ENCODE data around the gene SEC61A2.
"Not testable (repeated sequence)": the region's sequence is repeated elsewhere in the genome, so short reads cannot be mapped to it uniquely, and the experiment has no call there.

The SEC61A2 gene

DNA sequence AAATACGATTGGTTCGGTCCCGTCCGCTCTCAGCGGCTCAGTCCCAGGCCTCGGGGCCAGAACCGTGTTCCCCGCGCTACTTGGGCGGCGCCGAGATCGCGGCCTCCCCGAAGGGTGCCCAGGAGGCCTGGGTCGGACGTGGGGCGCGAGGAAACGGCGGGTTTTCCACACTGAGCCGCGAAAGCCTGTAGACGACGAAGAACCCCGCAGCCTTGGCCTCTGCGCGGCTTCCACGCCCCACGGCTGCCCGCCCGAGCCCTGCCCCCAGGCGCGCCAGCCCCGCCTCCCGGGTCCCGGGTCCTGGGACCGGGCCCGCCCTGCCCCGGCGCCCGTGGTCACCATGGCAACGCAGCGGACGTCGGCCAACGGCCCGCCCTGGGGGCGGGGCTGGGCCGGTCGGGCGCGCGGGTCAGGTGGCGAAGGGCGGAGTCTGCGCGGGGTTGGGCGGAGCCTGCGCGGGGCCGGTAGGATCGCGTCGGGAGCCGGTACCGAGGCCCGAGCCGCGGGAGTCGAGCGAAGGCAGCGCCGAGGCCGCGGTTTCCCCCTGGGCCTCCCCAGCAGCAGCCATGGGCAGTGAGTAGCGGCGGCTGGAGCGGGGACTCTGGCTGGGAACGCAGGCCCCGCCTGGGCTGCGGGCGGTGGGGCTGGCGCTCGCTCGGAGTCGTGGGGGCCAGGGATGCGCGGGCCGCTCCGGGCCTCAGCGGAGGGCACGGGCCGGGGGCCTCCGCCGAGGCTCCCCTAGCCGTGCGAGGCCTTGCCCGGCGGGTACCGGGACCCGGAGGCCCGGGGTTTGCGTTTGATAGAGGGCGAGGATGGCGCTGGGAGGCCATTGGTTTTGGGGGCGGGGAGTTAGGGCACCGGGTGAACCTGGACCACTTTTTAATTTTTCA is at the start of gene SEC61A2:
TSS of gene SEC61A2 (plus strand) at position 456 of the 890 bp plus-strand sequence. CDS start at position 567, 111 bp downstream.
- FAIRE-seq (peak; percentile 49), DNase-seq (ENCODE audit: insufficient read length, low spot score) (peak; percentile 93)

DNA sequence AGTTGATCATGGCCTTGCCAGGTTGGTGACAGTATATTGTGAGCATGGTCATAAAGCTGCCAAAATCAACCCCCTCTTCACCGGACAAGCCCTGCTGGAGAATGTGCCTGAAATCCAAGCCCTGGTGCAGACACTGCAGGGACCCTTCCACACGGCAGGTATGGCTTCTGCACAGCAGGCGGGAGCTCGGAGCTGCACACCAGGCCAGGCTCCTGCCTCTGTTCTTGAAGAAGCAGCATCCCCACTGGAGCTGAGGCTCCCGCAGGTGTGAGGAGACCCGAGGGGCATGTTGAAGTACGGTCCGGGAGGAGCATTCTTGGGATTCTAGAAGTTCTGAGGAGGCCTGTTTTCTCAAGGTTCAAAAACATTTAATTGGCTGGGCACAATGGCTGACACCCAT is 48.0 kb upstream of the SEC61A2 start:
- FAIRE-seq (no peak), DNase-seq (ENCODE audit: insufficient read length, low spot score) (no peak)

DNA sequence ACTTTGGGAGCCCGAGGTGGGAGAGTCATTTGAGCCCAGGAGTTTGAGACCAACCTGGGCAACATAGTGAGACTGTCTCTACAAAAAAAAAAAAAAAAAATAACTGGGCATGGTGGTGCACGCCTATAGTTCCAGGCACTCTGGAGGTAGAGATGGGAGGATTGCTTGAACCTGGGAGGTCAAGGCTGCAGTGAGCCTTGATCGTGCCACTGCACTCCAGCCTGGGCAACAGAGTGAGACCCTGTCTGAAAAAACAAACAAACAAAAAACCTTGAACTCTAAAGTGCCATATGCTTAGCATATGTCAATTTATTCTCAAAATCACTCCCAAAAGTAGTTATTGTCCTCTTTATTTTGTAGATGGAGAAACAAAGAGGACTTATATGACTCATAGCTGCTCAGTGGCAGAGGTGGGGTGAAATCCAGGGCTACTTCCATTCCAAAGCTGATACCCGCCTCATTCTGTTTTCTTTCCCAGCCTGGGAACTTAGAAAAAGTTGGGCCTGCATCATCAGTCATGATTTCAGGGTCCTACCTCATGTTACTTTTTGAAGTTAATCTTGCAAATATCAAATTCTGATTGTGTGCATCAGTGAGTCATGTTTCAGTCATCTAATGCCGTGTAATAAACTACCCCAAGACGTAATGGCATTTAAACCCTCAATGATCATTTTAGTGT is 47.5 kb upstream of the SEC61A2 start:
- FAIRE-seq (no peak), DNase-seq (ENCODE audit: insufficient read length, low spot score) (no peak)

DNA sequence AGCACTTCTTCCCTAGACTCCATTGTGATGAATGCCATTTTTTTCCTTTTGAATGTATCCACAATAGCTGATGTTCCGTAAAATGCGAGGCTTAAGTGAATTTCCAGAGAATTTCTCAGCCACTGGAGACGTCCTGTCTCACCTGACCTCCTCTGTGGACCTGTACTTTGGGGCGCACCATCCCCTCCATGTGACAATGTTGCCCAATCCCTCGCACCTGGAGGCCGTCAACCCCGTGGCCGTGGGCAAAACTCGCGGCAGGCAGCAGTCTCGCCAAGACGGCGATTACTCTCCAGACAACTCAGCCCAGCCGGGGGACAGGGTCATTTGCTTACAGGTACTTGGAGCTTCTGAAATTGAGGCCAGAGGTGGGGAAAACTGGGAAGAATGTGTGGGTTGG is 40.6 kb upstream of the SEC61A2 start:
- no peak for FAIRE-seq

DNA sequence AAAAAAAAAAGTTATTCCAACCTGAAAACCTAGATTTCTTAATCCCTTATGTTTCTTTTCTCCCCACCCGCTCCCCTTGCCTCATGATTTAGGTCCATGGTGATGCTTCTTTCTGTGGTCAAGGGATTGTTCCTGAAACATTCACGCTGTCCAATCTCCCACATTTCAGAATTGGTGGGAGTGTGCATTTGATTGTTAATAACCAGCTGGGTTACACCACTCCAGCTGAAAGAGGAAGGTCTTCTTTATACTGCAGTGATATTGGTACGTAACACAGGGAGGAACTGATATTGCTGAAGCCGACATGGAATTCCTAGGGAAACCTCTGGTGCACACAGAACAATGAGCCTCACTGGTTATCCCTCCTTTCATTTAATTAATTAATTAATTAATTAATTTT is 38.1 kb upstream of the SEC61A2 start:
- no peak for FAIRE-seq

More for the DNA sequence above, 40.6 kb upstream of the SEC61A2 start:
- DNase-seq (ENCODE audit: insufficient read length, low spot score) = no peak

DNA sequence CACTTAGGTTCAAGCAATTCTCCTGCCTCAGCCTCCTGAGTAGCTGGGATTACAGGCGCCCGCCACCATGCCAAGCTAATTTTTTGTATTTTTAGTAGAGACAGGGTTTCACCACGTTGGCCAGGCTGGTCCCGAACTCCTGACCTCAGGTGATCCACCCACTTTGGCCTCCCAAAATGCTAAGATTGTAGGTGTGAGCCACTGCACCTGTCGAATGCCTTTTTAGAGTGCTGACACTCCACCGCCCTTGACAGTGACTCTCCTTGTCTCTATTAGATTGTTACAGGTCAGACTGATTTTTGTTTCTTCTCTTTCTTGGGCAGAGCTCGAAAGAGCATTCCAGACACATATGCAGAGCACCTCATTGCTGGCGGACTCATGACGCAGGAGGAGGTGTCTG is 32.1 kb upstream of the SEC61A2 start:
- FAIRE-seq = not testable (repeated sequence)

More for the DNA sequence above, 38.1 kb upstream of the SEC61A2 start:
- DNase-seq (ENCODE audit: insufficient read length, low spot score) = no peak

DNA sequence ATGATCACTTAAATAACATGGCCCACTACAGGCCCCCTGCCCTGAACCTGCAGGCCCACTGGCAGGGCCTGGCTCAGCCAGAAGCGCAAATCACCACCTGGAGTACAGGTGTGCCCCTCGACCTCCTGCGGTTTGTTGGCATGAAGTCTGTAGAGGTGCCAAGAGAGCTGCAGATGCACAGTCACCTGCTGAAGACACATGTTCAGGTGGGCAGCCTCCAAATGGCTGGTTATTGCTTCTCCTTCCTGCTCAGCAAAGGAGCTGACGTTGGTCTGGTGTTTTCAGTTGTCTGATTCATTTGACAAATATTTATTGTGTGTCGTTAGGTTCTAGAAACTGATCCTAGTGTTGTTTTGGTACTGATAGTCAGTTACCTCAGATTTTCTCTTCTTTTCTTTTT is 31.7 kb upstream of the SEC61A2 start:
- no peak for FAIRE-seq
- no peak for DNase-seq (ENCODE audit: insufficient read length, low spot score)

More for the DNA sequence above, 32.1 kb upstream of the SEC61A2 start:
- not testable (repeated sequence) for DNase-seq (ENCODE audit: insufficient read length, low spot score)

DNA sequence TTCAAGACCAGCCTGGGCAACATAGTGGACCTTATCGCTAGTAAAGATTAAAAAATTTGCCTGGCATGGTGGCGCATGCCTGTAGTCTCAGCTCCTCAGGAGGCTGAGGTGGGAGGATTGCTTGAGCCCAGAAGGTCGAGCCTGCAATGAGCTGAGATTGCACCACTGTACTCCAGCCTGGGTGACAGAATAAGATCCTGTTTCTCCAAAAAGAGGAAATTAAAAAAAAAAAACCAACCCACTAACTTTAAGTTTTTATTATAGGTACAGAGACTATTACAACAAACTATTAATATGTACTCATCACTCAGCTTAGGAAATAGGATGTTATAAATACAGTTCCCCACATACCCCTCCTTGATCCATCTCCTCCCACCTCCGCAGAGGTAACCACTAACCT is 30.5 kb upstream of the SEC61A2 start:
- FAIRE-seq (no peak), DNase-seq (ENCODE audit: insufficient read length, low spot score) (no peak)

DNA sequence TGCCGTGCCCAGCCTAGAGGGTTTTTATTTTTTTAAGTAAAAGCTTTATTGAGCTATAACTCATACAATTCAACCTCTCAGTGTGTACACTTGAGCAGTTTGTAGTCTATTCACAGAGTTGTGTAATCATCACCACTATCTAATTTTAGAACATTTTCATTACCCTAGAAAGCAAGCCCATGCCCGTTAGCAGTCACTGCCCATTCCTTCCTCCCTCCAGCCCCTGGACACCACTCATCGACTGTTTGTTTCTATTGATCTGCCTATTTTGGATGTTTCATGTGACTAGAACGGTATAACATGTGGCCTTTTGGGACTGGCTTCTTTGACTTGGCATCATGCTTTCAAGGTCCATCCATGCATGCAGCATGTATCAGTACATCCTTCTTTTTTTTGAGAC is 25.7 kb upstream of the SEC61A2 start:
- DNase-seq (ENCODE audit: insufficient read length, low spot score) (no peak), FAIRE-seq (no peak)

DNA sequence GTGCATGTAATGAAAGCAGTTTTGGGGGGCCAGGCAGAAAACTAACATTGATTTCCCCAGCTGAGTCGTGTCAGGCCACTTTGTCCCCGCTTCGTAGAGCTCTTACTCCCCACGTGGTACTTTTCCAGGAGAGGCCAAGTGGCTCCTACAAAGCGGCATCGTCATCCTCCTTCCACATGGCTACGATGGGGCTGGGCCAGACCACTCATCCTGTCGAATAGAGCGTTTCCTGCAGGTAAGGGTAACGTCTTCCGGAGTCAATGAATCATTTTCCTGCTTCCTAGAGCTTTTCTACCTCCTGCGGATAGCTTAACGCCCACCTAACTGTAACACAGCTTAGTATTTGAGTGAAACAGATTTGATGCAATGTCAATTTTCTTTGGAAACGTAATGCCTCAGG is 21.7 kb upstream of the SEC61A2 start:
- FAIRE-seq = no peak

DNA sequence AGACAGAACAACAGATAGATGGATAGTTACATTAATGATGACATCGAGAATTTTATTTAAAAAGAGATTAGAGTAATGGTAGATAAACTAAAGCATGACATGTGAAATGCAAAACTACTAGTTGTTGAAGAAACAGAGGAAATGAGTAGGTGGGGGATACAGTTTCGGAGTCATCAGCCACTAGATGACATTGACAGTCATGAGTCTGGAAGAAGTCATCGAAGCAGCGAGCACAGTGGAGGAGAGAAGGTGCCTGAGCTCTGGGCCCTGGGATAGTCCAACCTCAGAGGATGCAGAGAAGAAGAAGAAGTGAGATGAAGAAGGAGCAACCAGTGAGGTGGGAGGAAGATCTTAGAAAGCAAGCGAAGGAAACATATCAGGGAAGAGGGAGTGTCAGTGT is 20.2 kb upstream of the SEC61A2 start:
- FAIRE-seq = no peak
- no peak for DNase-seq (ENCODE audit: insufficient read length, low spot score)

More for the DNA sequence above, 21.7 kb upstream of the SEC61A2 start:
- no peak for DNase-seq (ENCODE audit: insufficient read length, low spot score)

DNA sequence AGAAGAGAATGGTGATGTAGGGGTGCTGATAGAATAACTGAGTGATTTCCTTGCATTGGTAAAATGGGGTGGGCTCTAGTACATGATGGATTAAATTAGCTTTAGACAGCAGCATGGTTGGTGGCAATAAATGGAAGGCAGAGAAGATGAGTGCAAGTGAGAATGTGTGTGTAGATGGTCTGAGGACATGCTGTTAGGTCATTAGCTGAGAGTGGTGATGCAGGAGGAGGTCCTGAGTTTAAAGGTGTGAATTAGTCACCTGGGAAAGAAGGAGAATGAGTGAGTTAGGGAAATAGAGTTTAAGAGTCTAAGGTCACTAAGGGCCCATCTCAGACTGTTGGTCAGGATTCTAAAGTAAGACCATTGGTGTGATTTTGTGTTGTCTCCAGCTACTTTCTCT is 17.9 kb upstream of the SEC61A2 start:
- DNase-seq (ENCODE audit: insufficient read length, low spot score) (no peak), FAIRE-seq (no peak)

DNA sequence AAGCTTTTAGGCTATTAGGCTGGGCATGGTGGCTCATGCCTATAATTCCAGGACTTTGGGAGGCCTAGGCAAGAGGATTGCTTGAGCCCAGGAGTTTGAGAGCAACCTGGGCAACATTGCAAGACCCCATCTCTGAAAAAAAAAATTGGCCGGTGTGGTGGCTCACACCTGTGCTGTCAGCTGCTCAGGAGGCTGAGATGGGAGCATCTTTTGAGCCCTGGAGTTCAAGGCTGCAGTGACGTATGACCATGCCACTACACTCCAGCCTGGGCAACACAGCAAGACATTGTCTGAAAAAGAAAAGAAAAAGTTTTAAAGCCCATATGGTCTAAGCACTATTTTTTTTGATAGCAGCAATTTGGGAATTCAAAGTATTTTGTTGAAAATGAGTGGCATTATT is 15.8 kb upstream of the SEC61A2 start:
- FAIRE-seq = no peak
- DNase-seq (ENCODE audit: insufficient read length, low spot score) = no peak

DNA sequence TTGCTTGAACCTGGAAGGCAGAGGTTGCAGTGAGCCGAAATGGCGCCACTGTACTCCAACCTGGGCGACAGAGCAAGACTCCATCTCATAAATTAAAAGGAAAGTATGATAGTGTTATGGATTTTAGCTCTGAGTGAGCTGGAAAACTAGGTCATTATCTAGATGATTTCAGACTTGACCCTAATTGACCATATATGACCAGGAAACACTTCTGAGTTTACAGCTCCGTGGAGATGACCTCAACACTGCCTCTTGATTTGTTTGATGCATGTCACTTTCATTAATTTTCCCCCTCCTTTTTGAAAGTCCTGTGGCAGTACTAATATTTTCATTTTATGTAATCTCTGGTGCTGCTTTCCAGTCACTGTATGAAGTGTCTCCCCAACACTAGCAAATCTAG is 7.8 kb upstream of the SEC61A2 start:
- DNase-seq (ENCODE audit: insufficient read length, low spot score) = no peak
- FAIRE-seq = no peak

DNA sequence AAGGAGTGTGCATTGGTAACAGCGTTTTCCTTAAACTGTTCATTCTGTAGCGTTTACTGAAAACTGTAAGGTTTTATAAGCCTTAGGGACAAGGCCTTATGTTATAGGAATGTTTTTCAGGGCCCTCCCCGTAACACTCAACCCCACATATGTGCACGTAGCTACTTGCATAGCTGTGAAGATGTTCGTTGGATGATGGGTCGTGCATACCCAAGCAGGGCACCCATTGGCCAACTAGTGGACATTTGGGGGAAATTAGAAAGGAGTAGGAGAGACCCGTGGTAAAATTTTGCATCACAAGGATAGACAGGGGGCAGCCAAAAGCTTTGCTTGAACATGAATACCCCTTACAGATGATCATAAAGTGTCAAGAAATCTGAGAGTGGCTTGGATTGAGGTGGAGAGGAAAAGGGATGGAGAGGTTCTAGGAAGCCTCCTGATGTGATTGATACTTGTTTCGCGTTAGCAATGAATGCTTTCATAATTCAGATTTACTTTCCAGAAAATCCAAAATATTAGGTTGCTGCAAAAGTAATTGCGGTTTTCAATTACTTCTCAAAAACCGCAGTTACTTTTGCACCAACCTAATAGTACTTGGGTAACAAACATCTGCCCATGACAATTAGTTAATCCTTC is 878 bp downstream of the SEC61A2 start:
- no peak for FAIRE-seq

DNA sequence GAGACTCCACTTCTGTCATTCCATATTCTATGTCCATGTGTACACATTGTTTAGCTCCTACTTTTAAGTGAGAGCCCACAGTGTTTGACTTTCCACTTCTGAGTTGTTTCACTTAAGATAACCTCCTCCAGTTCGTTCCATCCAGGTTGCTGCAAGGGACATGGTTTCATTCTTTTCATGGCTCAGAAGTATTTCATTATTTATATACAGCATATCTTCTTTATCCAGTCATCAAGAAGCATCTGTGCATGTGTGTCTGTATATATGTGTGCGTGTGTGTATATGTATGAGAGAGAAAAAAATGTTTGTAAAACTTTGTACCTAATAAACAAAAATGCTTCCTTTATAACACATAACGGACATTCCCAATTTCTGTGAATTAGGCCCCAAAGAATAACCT is 6.2 kb downstream of the SEC61A2 start:
- FAIRE-seq = no peak
- no peak for DNase-seq (ENCODE audit: insufficient read length, low spot score)

More for the DNA sequence above, 878 bp downstream of the SEC61A2 start:
- DNase-seq (ENCODE audit: insufficient read length, low spot score) = peak; percentile 71

DNA sequence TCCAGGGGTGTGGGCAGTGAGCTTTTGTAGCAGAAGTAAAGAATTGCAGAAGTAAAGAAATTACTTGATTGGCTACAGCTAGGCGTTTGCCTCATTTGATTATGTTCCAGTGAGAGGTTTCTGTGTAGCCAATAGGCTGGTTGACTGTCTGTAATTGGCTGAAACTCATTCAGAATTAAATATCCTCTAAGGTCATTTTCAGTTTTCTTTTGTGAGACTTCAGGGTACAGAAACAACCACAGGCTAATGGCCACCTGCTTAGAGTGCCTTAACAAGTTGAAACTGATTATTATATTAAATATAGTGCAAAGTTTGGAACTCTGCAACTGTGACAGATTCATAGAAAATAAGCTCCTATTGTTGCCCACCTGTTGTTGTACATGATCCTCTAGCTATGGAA is 10.6 kb downstream of the SEC61A2 start:
- FAIRE-seq (no peak), DNase-seq (ENCODE audit: insufficient read length, low spot score) (no peak)

DNA sequence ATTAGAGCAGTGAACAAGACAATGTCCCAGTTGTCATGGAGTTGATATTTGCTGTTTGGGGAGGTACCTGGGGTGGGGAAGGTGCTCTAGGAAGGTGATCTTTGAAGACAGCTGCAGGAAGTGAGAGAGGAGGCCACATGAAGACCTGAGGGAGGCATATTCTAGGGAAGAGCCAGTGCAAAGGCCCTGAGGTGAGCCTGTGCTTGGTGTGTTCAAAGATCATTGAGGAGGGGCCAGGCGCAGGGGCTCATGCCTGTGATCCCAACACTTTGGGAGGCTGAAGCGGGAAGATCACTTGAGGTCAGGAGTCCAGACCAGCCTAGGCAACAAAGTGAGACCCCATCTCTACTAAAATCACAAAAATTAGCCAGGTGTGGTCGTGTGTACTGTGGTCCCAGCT is 15.1 kb downstream of the SEC61A2 start:
- no peak for FAIRE-seq
- no peak for DNase-seq (ENCODE audit: insufficient read length, low spot score)

DNA sequence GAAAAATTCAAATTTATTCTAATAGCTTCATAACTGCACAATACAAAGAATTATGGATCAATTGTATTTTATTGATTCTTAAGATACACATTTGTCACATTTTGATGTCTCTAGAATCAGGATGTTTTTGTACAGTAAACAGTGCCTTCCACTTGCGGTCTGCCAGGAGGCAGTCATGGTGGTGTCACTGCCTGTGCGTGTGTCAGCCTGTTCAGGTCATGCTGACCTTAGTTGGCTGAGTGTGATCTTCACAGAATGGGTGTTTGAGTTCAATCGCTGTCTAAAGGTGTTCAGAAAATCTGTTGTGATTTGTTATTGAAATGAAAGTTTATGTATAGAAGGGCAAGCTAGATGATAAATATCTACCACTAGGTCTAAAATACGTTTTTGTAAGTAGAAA is 20.7 kb downstream of the SEC61A2 start:
- FAIRE-seq = no peak
- no peak for DNase-seq (ENCODE audit: insufficient read length, low spot score)

DNA sequence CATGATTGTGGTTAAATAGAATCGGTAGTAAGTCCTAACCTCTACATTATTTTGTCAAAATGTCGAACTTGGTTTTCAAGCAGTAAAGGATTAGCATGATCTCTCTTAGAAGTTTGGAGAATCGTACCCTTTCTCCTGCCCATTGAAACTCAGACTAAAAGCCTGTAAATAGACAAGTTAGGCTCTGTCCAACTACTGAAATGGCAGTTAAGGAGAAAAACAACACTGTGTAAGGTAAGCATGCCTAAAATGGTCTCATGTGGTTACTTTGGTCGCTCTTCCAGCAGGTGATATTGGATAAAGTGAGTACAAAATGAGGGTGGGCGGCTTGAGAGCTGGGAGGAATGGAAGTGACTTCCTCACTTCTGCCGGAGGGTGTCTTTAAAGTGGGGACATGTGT is 25.0 kb downstream of the SEC61A2 start:
- DNase-seq (ENCODE audit: insufficient read length, low spot score) = no peak
- no peak for FAIRE-seq

DNA sequence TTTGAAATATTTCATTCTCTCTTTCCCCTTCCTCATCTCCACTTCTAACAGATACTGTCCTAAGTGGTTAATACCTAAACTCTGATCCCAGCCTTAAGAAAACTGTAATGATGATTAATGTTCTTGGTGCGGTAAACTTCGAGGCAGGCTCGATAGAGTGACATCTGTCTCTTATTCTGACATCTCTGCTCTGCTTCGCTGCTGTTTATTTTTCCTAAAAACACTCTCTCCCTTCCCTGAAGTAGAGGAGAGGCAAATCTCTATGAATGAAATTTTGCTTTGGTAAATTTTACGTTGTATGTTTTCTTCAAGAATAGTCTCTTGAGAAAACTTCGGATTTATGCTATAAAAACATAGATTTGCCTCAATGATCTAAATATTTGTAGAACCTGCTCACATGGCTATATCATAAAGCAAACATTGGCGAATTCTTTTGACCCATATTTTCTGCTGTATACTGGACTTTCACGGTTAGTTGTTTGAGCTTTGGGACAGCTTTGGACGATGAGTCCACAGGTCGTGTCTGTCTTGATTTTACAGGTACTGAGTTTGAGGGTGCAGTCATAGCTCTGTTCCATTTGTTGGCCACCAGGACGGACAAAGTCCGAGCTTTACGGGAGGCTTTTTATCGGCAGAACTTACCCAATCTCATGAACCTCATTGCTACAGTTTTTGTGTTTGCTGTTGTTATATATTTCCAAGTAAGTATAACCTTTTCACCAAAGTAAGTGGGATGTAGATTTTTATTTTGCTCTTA is 27.1 kb downstream of the SEC61A2 start:
- DNase-seq (ENCODE audit: insufficient read length, low spot score) (no peak), FAIRE-seq (no peak)
